ENCODE data around the gene TROAP. TPM values are rescaled to one million over a fixed set of nuclear protein-coding genes. Genes with fewer than 3 reads are reported as not detected.
"Not testable (repeated sequence)": the region's sequence is repeated elsewhere in the genome, so short reads cannot be mapped to it uniquely, and the experiment has no call there.

TROAP gene
- total and polyA plus RNA-seq, 9 donors, result 0.36 to 1.6 (median 0.75) TPM; not detected in 1

GRCh38 chr12:49276304-49277290 lies 46.5 kb upstream of the TROAP start:
- 66 to 77% (median 66%) methylated on average over 12 to 13 of the region's 13 CpGs for WGBS, 3 donors
- no peaks in the 10 kb centered on the region for H3K27me3 ChIP-seq
- TF ChIP-seq POLR2A (IDR thresholded peaks at IDR 0.05) (no peak), CTCF (IDR thresholded peaks at IDR 0.05) (no peak), EP300 (IDR thresholded peaks at IDR 0.05) (no peak)
- intact Hi-C loops (cut with DNase I), result no loop called here
- H3K9me3 ChIP-seq, result no peaks in the 10 kb centered on the region
- no peak overlapping the region for H3K4me3 ChIP-seq
- no peaks in the 10 kb centered on the region for H3K36me3 ChIP-seq
- DNase-seq, result no peak
- no peak overlapping the region for H3K27ac ChIP-seq
- H3K4me1 ChIP-seq (ENCODE audit: insufficient read depth), result no peaks in the 10 kb centered on the region

- TF ChIP-seq POLR2A (IDR thresholded peaks at IDR 0.05) (no peak), CTCF (IDR thresholded peaks at IDR 0.05) (no peak), EP300 (IDR thresholded peaks at IDR 0.05) (no peak)
- Histone ChIP-seq H3K9me3 (no peaks in the 10 kb centered on the region), H3K27ac (no peak overlapping the region), H3K4me3 (no peak overlapping the region), H3K36me3 (no peaks in the 10 kb centered on the region), H3K27me3 (no peaks in the 10 kb centered on the region), H3K4me1 (ENCODE audit: insufficient read depth) (no peaks in the 10 kb centered on the region)
- 88 to 94% (median 89%) methylated on average over 7 of the region's 7 CpGs for WGBS, 3 donors
- intact Hi-C loops (cut with DNase I), result no loop called here
- no peak for DNase-seq
These were observed 45.6 kb upstream of the TROAP start for GRCh38 chr12:49277466-49277865.

GRCh38 chr12:49279706-49280159 lies 43.3 kb upstream of the TROAP start:
- intact Hi-C loops (cut with DNase I), result loop anchor here in 1 of 4 donors (10.0 kb wide), 1 partner anchor 245 kb away; no protein-coding TSS in a partner anchor
- Histone ChIP-seq H3K27ac (no peak overlapping the region), H3K4me1 (ENCODE audit: insufficient read depth) (no peaks in the 10 kb centered on the region), H3K27me3 (no peaks in the 10 kb centered on the region), H3K4me3 (no peak overlapping the region), H3K36me3 (no peaks in the 10 kb centered on the region), H3K9me3 (no peaks in the 10 kb centered on the region)
- no peak for DNase-seq
- TF ChIP-seq POLR2A (IDR thresholded peaks at IDR 0.05), result no peak
- no peak for TF ChIP-seq CTCF (IDR thresholded peaks at IDR 0.05)
- 57 to 70% (median 64%) methylated on average over 7 of the region's 7 CpGs for WGBS, 3 donors

- intact Hi-C loops (cut with DNase I), result loop anchor here in 1 of 4 donors (10.0 kb wide), 1 partner anchor 244 kb away; no protein-coding TSS in a partner anchor
- not testable (repeated sequence) for H3K27ac ChIP-seq; DNase-seq; H3K36me3 ChIP-seq; H3K4me3 ChIP-seq; H3K9me3 ChIP-seq; H3K4me1 ChIP-seq (ENCODE audit: insufficient read depth); H3K27me3 ChIP-seq
- WGBS, 3 donors, result 89 to 91% (median 89%) methylated on average over 6 of the region's 6 CpGs
These were observed 42.5 kb upstream of the TROAP start for GRCh38 chr12:49280545-49280944.

GRCh38 chr12:49282302-49282701 lies 40.8 kb upstream of the TROAP start:
- Histone ChIP-seq H3K9me3 (no peaks in the 10 kb centered on the region), H3K27me3 (no peaks in the 10 kb centered on the region), H3K36me3 (no peaks in the 10 kb centered on the region), H3K4me3 (no peak overlapping the region), H3K27ac (no peak overlapping the region), H3K4me1 (ENCODE audit: insufficient read depth) (no peaks in the 10 kb centered on the region)
- WGBS, 3 donors, result 68 to 73% (median 68%) methylated on average over 5 of the region's 5 CpGs
- intact Hi-C loops (cut with DNase I), result loop anchor here in 1 of 4 donors (10.0 kb wide), 1 partner anchor 242 kb away; no protein-coding TSS in a partner anchor
- TF ChIP-seq EP300 (IDR thresholded peaks at IDR 0.05), result no peak
- no peak for TF ChIP-seq CTCF (IDR thresholded peaks at IDR 0.05)
- TF ChIP-seq POLR2A (IDR thresholded peaks at IDR 0.05), result no peak
- no peak for DNase-seq

GRCh38 chr12:49282740-49283375 lies 40.2 kb upstream of the TROAP start:
- intact Hi-C loops (cut with DNase I), result loop anchor here in 1 of 4 donors (10.0 kb wide), 1 partner anchor 242 kb away; no protein-coding TSS in a partner anchor
- DNase-seq; H3K9me3 ChIP-seq; H3K4me1 ChIP-seq (ENCODE audit: insufficient read depth); H3K27ac ChIP-seq; H3K4me3 ChIP-seq; H3K27me3 ChIP-seq; H3K36me3 ChIP-seq: not testable (repeated sequence)
- WGBS, 3 donors, result 78 to 88% (median 86%) methylated on average over 1 to 3 of the region's 6 CpGs

All from ovary (tissue), 9 donors.